SK-N-SH (cell line): Measurements from ENCODE around the gene IQSEC1. TPM values are rescaled to one million over a fixed set of nuclear protein-coding genes. Genes with fewer than 3 reads are reported as not detected.

Experiments
- CTCF ChIA-PET: fragments of 300-600, 350-600 bp; formaldehyde crosslinking; extraction: SDS; loops from one replicate; lab custom pipeline; 2021; lab: Yijun Ruan, JAX
- POLR2A ChIA-PET: fragments of 350-600 bp; sonication (Branson Sonifier 250); formaldehyde crosslinking; extraction: SDS; loops from one replicate; lab custom pipeline; 2020; ENCODE audit warnings: antibody characterized with exemption, inconsistent platforms; lab: Yijun Ruan, JAX
- DNase-seq: peaks from one replicate; pipeline ENCODE4 v3.0.0; 2012
- H2AFZ ChIP-seq: fragments of 200-600 bp; sonication (generic); 2 replicates; pipeline ENCODE4 v1.8.1; 2016; ENCODE audit warnings: antibody characterized with exemption, mild to moderate bottlenecking, low read depth
- H3F3A ChIP-seq: fragments of 200-600 bp; sonication (generic); replicated peaks from 2 replicates; pipeline ENCODE3; 2016; ENCODE audit warnings: antibody characterized with exemption, mild to moderate bottlenecking; ENCODE audit not compliant: insufficient read depth
- H3K27ac ChIP-seq, 2 experiments: fragments of 200-500 bp in 1 of 2; fragments of 200-600 bp in 1 of 2; sonication (Bioruptor generic) in 1 of 2; sonication (generic), shearing (Covaris generic) in 1 of 2; 2 replicates each; pipeline versions ENCODE4 v1.5.1 to v1.6.1; 2014 to 2016; ENCODE audit warnings: low read depth in 2 of 2, inconsistent platforms in 1 of 2, low read length in 1 of 2, mild to moderate bottlenecking in 1 of 2, mixed read lengths in 1 of 2
- H3K27me3 ChIP-seq: fragments of 200-600 bp; sonication (generic), shearing (Covaris generic); 2 replicates; pipeline ENCODE4 v1.6.1; 2016; ENCODE audit warnings: mixed run types; ENCODE audit not compliant: insufficient read depth
- H3K36me3 ChIP-seq, 2 experiments: fragments of 200-500 bp in 1 of 2; fragments of 200-600 bp in 1 of 2; sonication (Bioruptor generic) in 1 of 2; sonication (generic) in 1 of 2; replicated peaks in 1 of 2; 2 replicates each; pipeline versions ENCODE3 to v1.5.1; 2014 to 2016; ENCODE audit warnings: low read length in 1 of 2, mild to moderate bottlenecking in 1 of 2; ENCODE audit not compliant: insufficient read depth in 2 of 2, control insufficient read depth in 1 of 2
- H3K4me1 ChIP-seq, 2 experiments: fragments of 200-500 bp in 1 of 2; fragments of 200-600 bp in 1 of 2; sonication (Bioruptor generic) in 1 of 2; sonication (generic), shearing (Covaris generic) in 1 of 2; 2 replicates each; pipeline versions ENCODE4 v1.5.1 to v1.6.1; 2014 to 2016; ENCODE audit warnings: low read depth in 1 of 2, low read length in 1 of 2, mixed run types in 1 of 2; ENCODE audit not compliant: insufficient read depth in 2 of 2, control insufficient read depth in 1 of 2
- H3K4me2 ChIP-seq: fragments of 200-600 bp; sonication (generic), shearing (Covaris generic); 2 replicates; pipeline ENCODE4 v1.6.1; 2017; ENCODE audit warnings: mixed run types
- H3K4me3 ChIP-seq, 2 experiments: fragments of 200-500 bp in 1 of 2; fragments of 200-600 bp in 1 of 2; sonication (Bioruptor generic) in 1 of 2; sonication (generic), shearing (Covaris generic) in 1 of 2; 2 replicates each; pipeline versions ENCODE4 v1.5.1 to v1.8.1; 2014 to 2016; ENCODE audit warnings: low read depth in 2 of 2, inconsistent platforms in 1 of 2, low read length in 1 of 2, mild to moderate bottlenecking in 1 of 2, mixed read lengths in 1 of 2, moderate library complexity in 1 of 2
- H3K79me2 ChIP-seq: fragments of 200-600 bp; sonication (generic); 2 replicates; pipeline ENCODE4 v1.8.1; 2017; ENCODE audit warnings: mild to moderate bottlenecking; ENCODE audit not compliant: insufficient read depth
- H3K9ac ChIP-seq: fragments of 200-600 bp; sonication (generic); 2 replicates; pipeline ENCODE4 v1.6.1; 2017; ENCODE audit warnings: mixed run types
- H3K9me2 ChIP-seq: fragments of 200-600 bp; sonication (generic); 2 replicates; pipeline ENCODE4 v1.6.1; 2017; ENCODE audit warnings: mixed run types
- H3K9me3 ChIP-seq: fragments of 200-600 bp; sonication (generic); 2 replicates; pipeline ENCODE4 v1.6.1; 2017; ENCODE audit warnings: mixed run types, mild to moderate bottlenecking, moderate library complexity
- H4K20me1 ChIP-seq: fragments of 200-600 bp; sonication (generic); 2 replicates; pipeline ENCODE4 v1.6.1; 2017; ENCODE audit warnings: mild to moderate bottlenecking, mixed run types; ENCODE audit not compliant: insufficient read depth
- EP300 ChIP-seq, 2 experiments: IDR thresholded peaks; 2 replicates each; pipeline versions ENCODE4 v1.4.0 to v1.6.1; 2012; ENCODE audit warnings: borderline replicate concordance in 1 of 2, low read depth in 1 of 2, low read length in 1 of 2
- EZH2phosphoT487 ChIP-seq: fragments of 200-600 bp; sonication (generic); IDR thresholded peaks from 2 replicates; pipeline ENCODE4 v1.6.1; 2017; ENCODE audit warnings: low read depth, mixed run types, mild to moderate bottlenecking, antibody characterized with exemption, moderate library complexity, borderline replicate concordance
- FOXJ3 ChIP-seq: sonication (generic); formaldehyde crosslinking; IDR thresholded peaks from 2 replicates; pipeline ENCODE4 v1.5.1; 2020; ENCODE audit warnings: mild to moderate bottlenecking, missing genetic modification reagents
- FOXM1 ChIP-seq: IDR thresholded peaks from 2 replicates; pipeline ENCODE4 v1.4.0; 2012; ENCODE audit warnings: low read depth, mild to moderate bottlenecking
- GABPA ChIP-seq: IDR thresholded peaks from 2 replicates; pipeline ENCODE4 v1.4.0; 2012; ENCODE audit warnings: low read depth, mild to moderate bottlenecking
- JUND ChIP-seq: IDR thresholded peaks from 2 replicates; pipeline ENCODE4 v1.4.0; 2012
- MEF2A ChIP-seq: IDR thresholded peaks from 2 replicates; pipeline ENCODE4 v1.4.0; 2012; ENCODE audit warnings: low read depth, borderline replicate concordance
- NFIC ChIP-seq: IDR thresholded peaks from 2 replicates; pipeline ENCODE4 v1.4.0; 2012; ENCODE audit warnings: borderline replicate concordance
- NRF1 ChIP-seq: IDR thresholded peaks from 2 replicates; pipeline ENCODE4 v1.6.1; 2012; ENCODE audit warnings: low read depth, mild to moderate bottlenecking, low read length
- TCF12 ChIP-seq: IDR thresholded peaks from 2 replicates; pipeline ENCODE4 v1.4.0; 2012
- YY1 ChIP-seq: IDR thresholded peaks from 2 replicates; pipeline ENCODE4 v1.4.0; 2012; ENCODE audit warnings: low read depth, mild to moderate bottlenecking
- WGBS: methylation state at CpG from one replicate; pipeline ENCODE4 v1.1.6; 2017; ENCODE audit warnings: low lambda C conversion rate; 5-methylcytosine and 5-hydroxymethylcytosine counted together
- polyA plus RNA-seq, 3 experiments: library from polyadenylated mRNA; depleted of rRNA; stranded (reverse); fragments of >200 nt; gene quantifications; 2 replicates each; pipeline ENCODE4 v1.2.3, GENCODE V29; 2012
- TF ChIP-seq, protein P1 (sequence below): IDR thresholded peaks from 2 replicates; pipeline ENCODE4 v1.4.0; 2012; ENCODE audit warnings: low read depth, borderline replicate concordance
- TF ChIP-seq, protein P2 (sequence below): IDR thresholded peaks from 2 replicates; pipeline ENCODE4 v1.6.1; 2012; ENCODE audit warnings: mild to moderate bottlenecking, low read depth, low read length, moderate library complexity
- TF ChIP-seq, protein P3 (sequence below): fragments of 200-600 bp; sonication (generic); IDR thresholded peaks from 2 replicates; pipeline ENCODE4 v1.6.1; 2017; ENCODE audit warnings: antibody characterized with exemption, mild to moderate bottlenecking, moderate library complexity
- TF ChIP-seq, protein P4 (sequence below): IDR thresholded peaks from 2 replicates; pipeline ENCODE4 v1.4.0; 2012; ENCODE audit warnings: low read depth
- TF ChIP-seq, protein P5 (sequence below): IDR thresholded peaks from 2 replicates; pipeline ENCODE4 v1.4.0; 2012; ENCODE audit warnings: low read depth, borderline replicate concordance

Gene IQSEC1
- polyA plus RNA-seq, 1 of the 3 experiments (the other 2 are of a cell fraction), result 6.2 TPM

DNA sequence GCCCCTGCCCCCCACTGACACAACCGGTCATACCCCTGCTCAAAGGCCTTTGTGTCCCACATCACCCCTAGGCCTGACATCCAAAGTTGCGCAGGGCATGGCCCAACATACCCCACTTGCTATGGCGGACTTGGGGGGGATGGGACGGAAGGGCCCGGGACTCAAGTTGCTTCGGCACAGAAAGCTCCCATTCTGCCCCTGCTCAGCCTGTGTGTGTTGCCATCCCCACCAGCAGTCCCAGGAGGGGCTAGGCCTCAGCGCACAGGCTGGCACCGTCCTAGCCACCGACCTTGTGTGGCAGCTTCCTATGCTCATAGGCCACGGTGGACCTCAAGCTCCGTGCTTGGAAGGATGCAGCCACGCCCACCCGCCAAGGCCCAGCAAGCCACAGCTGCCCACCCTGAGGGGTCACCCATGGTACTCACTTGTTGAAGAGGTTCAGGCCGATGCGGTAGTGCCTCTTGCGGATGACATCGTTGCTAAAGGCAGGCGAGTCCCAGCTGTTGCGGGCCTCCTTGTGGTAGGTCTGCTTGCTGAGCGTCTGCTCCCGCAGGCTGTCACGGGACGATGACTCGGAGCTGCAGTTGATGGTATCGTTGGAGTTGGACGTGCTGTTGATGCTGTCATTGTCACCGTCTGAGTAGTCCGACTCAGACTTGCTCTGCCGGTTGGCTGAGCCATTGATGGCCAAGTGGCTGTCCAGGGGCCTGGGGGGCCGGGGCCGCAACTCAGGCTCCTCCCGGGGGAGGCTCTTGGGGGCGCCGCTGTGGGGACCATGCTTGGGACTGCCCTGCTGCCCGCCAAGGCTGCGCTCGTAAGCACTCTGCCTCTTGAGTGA, 138.0 kb downstream of the IQSEC1 start (continued):
- TF ChIP-seq, protein P1, sequence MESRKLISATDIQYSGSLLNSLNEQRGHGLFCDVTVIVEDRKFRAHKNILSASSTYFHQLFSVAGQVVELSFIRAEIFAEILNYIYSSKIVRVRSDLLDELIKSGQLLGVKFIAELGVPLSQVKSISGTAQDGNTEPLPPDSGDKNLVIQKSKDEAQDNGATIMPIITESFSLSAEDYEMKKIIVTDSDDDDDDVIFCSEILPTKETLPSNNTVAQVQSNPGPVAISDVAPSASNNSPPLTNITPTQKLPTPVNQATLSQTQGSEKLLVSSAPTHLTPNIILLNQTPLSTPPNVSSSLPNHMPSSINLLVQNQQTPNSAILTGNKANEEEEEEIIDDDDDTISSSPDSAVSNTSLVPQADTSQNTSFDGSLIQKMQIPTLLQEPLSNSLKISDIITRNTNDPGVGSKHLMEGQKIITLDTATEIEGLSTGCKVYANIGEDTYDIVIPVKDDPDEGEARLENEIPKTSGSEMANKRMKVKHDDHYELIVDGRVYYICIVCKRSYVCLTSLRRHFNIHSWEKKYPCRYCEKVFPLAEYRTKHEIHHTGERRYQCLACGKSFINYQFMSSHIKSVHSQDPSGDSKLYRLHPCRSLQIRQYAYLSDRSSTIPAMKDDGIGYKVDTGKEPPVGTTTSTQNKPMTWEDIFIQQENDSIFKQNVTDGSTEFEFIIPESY, result no peak
- TF ChIP-seq JUND, result no peak
- no peak for TF ChIP-seq NFIC
- no peak for TF ChIP-seq EZH2phosphoT487
- TF ChIP-seq, all 33 proteins: peak for 0

DNA sequence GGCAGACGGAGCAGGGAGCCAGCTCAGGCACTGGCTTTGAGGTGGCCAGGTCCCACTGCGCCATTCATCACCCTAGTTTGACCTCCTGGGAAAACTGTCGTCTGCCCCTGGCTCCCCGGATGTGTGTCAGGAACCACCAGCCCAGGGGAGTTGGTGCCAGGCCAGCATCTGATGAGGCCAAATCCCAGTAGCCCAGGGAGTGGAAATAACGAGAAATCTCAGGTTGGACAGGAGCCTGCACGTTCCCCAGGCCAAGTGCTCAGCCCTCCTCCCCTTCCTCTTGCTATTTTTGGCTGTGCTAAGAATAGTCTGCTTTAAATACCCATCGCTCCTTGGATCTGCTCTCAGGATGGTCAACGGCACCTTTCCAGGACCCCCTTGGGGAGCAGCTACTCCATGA, 138.8 kb downstream of the IQSEC1 start:
- no peak overlapping the region for H3K9ac ChIP-seq
- POLR2A ChIA-PET, result no interaction called here
- H3K4me1 ChIP-seq, result peaks cover 0 to 55% of the 10 kb centered on the region in 2 experiments; a peak in 2 of 4 replicates
- H3K9me3 ChIP-seq, result no peaks in the 10 kb centered on the region
- WGBS, result 70% methylated on average over 8 of the region's 8 CpGs
- no peaks in the 10 kb centered on the region for H3K79me2 ChIP-seq
- no peaks in the 10 kb centered on the region for H3F3A ChIP-seq
- CTCF ChIA-PET, result interaction anchor here (1.4 to 5.5 kb wide), 2 partner anchors 12 to 61 kb away, joined by 5 to 21 read pairs; no protein-coding TSS in a partner anchor
- H3K27ac ChIP-seq, result peak overlapping the region in 1 of 2 experiments; percentile 34; a peak in 1 of 4 replicates
- no peak overlapping the region for H2AFZ ChIP-seq
- peak overlapping the region; percentile 19; the same call in 1 of the 2 replicates for H3K4me2 ChIP-seq
- H4K20me1 ChIP-seq, result peaks cover 57% of the 10 kb centered on the region
- peaks cover 0 to 51% of the 10 kb centered on the region in 2 experiments for H3K36me3 ChIP-seq
- no peak overlapping the region for H3K4me3 ChIP-seq
- TF ChIP-seq TCF12, result no peak
- peak; percentile 17; the same call in 1 of the 2 replicates for TF ChIP-seq MEF2A
- TF ChIP-seq, all 33 proteins: peak for 1
- no peak for DNase-seq
- Histone ChIP-seq H3K9me2 (no peaks in the 10 kb centered on the region), H3K27me3 (no peaks in the 10 kb centered on the region)

DNA sequence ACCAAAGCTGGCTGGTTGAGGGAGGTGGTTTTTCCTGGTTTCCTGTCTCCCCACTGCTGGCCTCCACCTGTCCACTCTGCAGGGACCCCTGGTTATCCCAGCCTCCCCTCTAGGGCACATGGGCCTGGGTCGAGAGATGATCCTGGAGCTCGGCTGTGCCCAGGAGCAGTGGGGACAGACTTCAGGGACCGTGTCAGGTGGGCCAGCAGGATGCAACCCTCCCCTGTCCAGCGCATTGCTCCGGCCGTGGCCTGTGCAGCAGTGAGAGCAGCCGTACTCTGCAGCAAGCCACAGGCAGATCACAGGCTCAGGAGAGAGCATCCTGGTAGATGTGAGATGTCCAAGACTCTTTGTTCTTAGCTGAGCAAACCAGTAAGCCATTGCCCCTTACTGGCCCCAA, 139.3 kb downstream of the IQSEC1 start:
- WGBS, result 93% methylated on average over 3 of the region's 7 CpGs
- H4K20me1 ChIP-seq, result peaks cover 57% of the 10 kb centered on the region
- no peak overlapping the region for H3K4me2 ChIP-seq
- TF ChIP-seq, protein P2, sequence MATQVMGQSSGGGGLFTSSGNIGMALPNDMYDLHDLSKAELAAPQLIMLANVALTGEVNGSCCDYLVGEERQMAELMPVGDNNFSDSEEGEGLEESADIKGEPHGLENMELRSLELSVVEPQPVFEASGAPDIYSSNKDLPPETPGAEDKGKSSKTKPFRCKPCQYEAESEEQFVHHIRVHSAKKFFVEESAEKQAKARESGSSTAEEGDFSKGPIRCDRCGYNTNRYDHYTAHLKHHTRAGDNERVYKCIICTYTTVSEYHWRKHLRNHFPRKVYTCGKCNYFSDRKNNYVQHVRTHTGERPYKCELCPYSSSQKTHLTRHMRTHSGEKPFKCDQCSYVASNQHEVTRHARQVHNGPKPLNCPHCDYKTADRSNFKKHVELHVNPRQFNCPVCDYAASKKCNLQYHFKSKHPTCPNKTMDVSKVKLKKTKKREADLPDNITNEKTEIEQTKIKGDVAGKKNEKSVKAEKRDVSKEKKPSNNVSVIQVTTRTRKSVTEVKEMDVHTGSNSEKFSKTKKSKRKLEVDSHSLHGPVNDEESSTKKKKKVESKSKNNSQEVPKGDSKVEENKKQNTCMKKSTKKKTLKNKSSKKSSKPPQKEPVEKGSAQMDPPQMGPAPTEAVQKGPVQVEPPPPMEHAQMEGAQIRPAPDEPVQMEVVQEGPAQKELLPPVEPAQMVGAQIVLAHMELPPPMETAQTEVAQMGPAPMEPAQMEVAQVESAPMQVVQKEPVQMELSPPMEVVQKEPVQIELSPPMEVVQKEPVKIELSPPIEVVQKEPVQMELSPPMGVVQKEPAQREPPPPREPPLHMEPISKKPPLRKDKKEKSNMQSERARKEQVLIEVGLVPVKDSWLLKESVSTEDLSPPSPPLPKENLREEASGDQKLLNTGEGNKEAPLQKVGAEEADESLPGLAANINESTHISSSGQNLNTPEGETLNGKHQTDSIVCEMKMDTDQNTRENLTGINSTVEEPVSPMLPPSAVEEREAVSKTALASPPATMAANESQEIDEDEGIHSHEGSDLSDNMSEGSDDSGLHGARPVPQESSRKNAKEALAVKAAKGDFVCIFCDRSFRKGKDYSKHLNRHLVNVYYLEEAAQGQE, result no peak
- TF ChIP-seq, protein P3, sequence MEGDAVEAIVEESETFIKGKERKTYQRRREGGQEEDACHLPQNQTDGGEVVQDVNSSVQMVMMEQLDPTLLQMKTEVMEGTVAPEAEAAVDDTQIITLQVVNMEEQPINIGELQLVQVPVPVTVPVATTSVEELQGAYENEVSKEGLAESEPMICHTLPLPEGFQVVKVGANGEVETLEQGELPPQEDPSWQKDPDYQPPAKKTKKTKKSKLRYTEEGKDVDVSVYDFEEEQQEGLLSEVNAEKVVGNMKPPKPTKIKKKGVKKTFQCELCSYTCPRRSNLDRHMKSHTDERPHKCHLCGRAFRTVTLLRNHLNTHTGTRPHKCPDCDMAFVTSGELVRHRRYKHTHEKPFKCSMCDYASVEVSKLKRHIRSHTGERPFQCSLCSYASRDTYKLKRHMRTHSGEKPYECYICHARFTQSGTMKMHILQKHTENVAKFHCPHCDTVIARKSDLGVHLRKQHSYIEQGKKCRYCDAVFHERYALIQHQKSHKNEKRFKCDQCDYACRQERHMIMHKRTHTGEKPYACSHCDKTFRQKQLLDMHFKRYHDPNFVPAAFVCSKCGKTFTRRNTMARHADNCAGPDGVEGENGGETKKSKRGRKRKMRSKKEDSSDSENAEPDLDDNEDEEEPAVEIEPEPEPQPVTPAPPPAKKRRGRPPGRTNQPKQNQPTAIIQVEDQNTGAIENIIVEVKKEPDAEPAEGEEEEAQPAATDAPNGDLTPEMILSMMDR, result no peak
- no peak for TF ChIP-seq FOXJ3 (CRISPR knock-in tag)
- TF ChIP-seq NRF1, result no peak
- no peak for TF ChIP-seq GABPA
- no peak for TF ChIP-seq FOXM1
- TF ChIP-seq EZH2phosphoT487, result no peak
- TF ChIP-seq, protein P4, sequence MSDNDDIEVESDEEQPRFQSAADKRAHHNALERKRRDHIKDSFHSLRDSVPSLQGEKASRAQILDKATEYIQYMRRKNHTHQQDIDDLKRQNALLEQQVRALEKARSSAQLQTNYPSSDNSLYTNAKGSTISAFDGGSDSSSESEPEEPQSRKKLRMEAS, result no peak
- TF ChIP-seq, protein P5, sequence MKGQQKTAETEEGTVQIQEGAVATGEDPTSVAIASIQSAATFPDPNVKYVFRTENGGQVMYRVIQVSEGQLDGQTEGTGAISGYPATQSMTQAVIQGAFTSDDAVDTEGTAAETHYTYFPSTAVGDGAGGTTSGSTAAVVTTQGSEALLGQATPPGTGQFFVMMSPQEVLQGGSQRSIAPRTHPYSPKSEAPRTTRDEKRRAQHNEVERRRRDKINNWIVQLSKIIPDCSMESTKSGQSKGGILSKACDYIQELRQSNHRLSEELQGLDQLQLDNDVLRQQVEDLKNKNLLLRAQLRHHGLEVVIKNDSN, result no peak
- TF ChIP-seq EP300 (IDR thresholded peaks at IDR 0.05; ENCODE audit: borderline replicate concordance in 1 of 2, low read depth in 1 of 2, low read length in 1 of 2), result no peak
- TF ChIP-seq YY1, result no peak

More for the DNA sequence above, 139.3 kb downstream of the IQSEC1 start:
- DNase-seq, result no peak
- CTCF ChIA-PET, result interaction anchor here (1.3 to 5.5 kb wide), 4 partner anchors 12 to 61 kb away, joined by 3 to 21 read pairs (median 4); no protein-coding TSS in a partner anchor
- Histone ChIP-seq H3K9me3 (no peaks in the 10 kb centered on the region), H2AFZ (no peak overlapping the region), H3K27me3 (no peaks in the 10 kb centered on the region), H3K4me1 (peaks cover 0 to 49% of the 10 kb centered on the region in 2 experiments; a peak in 2 of 4 replicates), H3K27ac (no peak overlapping the region; a peak in 1 of 4 replicates), H3K9ac (no peak overlapping the region), H3K36me3 (peaks cover 0 to 50% of the 10 kb centered on the region in 2 experiments), H3K4me3 (no peak overlapping the region), H3K79me2 (no peaks in the 10 kb centered on the region), H3F3A (no peaks in the 10 kb centered on the region), H3K9me2 (no peaks in the 10 kb centered on the region)
- POLR2A ChIA-PET, result no interaction called here
